Measurements from ENCODE around the gene PABPC1L.

- TF ChIP-seq, protein P1, sequence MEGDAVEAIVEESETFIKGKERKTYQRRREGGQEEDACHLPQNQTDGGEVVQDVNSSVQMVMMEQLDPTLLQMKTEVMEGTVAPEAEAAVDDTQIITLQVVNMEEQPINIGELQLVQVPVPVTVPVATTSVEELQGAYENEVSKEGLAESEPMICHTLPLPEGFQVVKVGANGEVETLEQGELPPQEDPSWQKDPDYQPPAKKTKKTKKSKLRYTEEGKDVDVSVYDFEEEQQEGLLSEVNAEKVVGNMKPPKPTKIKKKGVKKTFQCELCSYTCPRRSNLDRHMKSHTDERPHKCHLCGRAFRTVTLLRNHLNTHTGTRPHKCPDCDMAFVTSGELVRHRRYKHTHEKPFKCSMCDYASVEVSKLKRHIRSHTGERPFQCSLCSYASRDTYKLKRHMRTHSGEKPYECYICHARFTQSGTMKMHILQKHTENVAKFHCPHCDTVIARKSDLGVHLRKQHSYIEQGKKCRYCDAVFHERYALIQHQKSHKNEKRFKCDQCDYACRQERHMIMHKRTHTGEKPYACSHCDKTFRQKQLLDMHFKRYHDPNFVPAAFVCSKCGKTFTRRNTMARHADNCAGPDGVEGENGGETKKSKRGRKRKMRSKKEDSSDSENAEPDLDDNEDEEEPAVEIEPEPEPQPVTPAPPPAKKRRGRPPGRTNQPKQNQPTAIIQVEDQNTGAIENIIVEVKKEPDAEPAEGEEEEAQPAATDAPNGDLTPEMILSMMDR (conservative IDR thresholded peaks at IDR 0.05), result peak; percentile 17; the same call in 1 of the 2 replicates
- TF ChIP-seq ZFX (IDR thresholded peaks at IDR 0.05), result no peak
Measured at GRCh38 chr20:44959638-44960102, 49.8 kb downstream of the PABPC1L start.

Data from C4-2B (cell line).